Inflammatory macrophage treated with lipopolysaccharide for 1 hour (primary cell): ENCODE results near the gene RNF186.
"Not testable (repeated sequence)": the region's sequence is repeated elsewhere in the genome, so short reads cannot be mapped to it uniquely, and the experiment has no call there.

Experiments
- DNase-seq, 2 donors: peaks; one replicate each; pipeline ENCODE4 v3.0.0-alpha.2; 2020 to 2022

Gene RNF186, protein sequence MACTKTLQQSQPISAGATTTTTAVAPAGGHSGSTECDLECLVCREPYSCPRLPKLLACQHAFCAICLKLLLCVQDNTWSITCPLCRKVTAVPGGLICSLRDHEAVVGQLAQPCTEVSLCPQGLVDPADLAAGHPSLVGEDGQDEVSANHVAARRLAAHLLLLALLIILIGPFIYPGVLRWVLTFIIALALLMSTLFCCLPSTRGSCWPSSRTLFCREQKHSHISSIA

DNA sequence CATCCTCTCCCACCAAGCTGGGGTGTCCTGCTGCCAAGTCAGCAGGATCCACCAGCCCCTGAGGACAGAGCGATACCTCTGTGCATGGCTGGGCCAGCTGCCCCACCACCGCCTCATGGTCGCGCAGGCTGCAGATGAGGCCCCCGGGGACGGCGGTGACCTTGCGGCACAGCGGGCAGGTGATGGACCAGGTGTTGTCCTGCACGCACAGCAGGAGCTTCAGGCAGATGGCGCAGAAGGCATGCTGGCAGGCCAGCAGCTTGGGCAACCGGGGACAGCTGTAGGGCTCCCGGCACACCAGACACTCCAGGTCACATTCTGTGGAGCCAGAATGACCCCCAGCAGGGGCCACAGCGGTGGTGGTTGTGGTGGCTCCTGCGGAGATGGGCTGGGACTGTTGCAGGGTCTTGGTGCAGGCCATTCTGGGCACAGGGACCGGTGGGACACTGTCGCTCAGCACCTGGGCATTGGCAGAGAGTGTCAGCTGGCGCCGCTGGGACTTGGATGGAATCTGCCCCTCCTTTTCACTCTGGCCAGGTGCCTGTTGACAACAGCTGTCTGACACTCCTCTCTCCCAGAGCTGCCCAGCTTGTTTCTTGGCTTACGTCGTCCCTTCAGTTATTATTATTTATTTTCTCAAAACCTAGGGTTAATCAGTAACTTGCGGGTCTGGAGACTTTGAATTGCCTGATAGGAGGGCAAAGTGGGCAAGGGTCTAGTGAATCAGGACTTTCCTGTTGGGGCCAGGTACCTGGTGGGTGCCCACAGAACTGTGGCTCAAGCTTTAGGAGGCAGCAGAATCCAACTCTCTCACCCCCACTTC lies at the start of gene RNF186:
Gene RNF186 (minus strand): TSS at position 603 of the 823 bp plus-strand sequence. CDS start 182 bp downstream, at position 421.
- no peak for DNase-seq

DNA sequence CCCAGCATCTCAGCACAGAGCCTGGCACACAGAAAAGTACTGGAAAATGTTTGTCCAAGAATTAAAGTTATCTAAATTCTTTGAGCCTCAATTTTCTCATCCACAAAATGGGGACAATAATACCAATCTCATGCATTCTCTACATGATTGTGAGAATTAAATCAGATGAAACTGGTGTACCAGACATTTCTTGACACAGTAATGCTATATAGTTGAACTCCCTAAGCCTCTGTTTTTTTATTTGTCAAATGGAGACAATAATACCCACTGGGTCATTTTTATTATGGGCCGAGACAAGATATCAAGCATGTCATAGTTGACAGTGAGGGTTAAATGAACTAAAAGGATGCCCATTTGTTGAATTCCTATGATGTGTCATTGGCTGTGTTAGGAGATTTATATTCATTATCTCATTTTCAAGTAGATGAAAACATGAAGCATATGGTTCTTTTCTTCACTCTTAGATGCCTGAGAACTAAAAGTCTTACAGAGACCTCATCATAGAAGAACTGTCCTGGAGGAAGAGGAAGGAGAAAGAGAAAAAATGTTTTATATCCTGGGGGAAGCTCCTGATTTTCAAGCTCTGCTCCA lies 49.6 kb upstream of the RNF186 start:
- DNase-seq = no peak

DNA sequence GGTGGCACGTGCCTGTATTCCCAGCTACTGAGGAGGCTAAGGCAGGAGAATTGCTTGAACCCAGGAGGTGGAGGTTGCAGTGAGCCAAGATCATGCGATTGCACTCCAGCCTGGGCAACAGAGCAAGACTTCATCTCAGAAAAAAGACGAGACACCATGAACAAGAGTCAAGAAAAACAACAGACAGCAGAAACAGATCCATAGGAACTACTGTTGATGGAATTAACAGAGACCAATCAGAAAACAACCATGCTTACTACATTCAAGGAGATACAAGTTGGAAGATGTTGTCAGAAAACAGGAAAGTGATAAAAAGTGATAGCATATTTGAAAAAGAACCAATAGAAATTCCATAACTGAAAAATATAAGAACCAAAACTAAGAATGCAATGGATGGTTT lies 47.9 kb upstream of the RNF186 start:
- DNase-seq = no peak

DNA sequence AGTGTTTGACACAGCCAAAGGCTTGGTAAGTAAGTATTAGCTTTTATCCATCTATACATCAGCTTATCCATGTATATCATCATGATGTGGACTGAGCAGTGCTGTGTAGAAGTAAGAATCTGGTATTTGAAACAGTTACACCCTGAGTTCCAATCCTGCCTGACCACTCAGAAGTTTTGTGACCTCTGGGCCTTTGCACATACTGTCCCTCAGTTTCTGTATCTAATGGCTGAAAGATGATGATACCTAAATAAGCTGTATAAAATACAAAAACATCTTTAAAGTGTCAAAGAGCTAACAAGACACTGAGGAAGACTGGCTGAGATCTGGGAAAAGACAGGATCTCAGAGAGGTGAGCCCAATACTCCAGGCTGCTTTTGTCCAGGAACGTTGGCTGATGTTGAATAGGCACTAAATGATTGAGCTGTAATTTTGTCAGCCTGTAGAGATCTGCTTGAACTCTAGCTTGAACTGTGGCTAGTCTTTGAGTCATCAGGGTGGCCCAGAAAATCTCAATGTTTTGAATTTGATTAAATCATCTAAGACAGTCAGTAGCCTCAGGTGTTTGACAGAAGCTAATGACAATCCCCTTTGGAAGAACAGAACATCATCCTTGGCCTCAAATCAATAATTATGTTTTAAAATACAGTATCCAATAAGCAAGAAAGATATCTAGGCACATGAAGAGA lies 46.9 kb upstream of the RNF186 start:
- no peak for DNase-seq

DNA sequence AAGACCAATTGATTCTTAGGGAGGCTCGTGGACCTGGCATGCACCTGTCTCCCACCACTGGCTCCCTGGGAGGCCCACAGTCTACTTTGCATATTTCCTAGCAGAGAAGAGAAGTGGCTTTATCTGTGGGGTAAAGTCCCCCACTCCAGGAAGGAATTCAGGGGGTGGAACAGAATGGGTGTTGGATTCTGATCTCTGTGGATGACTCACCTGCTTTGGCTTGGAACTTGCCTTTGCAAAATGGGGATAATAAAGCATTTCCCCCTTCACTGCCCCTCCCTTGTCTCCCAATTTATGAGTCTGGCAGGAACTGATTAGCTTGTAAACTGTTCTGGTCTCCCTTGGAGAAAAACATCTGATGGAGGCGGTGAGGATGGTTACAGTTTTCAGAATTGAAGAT lies 46.0 kb upstream of the RNF186 start:
- DNase-seq = no peak

DNA sequence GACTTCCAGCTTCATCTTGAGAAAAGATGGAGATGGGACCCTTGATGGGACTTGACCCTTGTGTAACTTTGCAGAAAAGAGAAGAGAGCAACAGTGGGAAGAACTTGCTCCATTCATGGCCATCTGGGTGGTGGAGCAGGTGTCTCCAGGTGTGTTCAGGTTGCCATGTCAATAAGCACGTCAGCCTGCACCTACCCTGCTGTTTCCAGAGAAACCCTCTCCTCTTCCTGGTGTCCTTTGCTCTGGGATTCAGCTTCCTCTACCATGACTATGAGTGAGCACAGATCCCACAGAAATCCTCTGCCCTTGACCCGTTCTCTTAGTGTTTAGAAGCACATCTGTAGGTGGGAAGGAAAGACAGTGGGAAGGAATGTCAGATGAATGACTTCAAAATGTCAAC lies 45.3 kb upstream of the RNF186 start:
- no peak for DNase-seq

DNA sequence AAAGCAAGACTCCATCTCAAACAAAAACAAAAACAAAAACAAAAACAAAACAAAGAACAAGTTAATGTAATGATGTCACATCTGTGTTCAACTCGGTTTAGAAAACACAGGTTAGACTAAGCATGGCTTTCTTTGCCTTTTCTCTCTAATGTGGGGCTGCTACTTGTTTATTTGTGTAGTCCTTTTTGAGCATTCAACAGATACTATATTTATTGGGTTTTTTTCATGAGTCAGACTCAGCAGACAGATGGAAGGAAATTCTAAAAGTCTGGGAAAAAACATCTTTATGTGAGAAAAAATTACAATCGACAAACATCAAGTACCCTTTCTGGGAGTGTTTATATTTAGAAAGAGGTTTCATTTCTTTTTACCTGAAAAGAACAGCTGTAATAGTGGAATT lies 44.8 kb upstream of the RNF186 start:
- DNase-seq = no peak

DNA sequence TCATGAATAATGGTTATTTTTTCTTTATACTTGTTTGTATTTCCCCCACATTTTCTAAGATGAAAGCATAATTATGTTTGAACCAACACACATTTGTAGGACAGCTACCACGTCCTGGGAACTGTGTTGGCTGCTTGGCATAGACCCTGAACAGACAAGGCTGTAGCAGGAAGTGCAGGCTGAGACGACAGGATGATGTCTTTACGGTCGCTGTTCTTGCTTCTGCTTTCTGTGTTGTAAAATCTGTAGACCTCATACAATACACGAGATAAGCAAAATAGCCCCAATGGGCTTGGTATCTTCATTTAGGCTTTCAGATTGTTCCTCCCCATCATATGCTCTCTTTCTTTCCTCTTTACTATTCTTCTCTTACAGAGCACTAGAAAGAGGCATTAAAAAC lies 43.8 kb upstream of the RNF186 start:
- no peak for DNase-seq

DNA sequence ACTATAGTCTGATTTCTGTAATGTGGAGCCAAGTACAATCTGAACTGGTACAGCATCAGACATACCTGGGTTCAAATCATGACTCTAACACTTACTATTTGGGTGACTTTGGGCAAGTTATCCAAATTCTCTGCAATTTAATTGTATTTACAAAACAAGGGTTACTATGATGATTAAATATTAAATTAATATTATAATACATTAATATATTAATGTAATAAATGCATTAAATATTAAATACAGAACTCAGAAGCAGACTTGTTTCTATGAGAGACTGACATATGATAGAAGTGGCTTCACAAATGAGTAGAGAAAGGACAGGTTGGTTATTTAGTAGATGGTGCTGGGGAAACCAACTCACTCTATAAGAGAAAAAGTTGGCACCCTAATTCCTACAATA lies 39.8 kb upstream of the RNF186 start:
- DNase-seq = no peak

DNA sequence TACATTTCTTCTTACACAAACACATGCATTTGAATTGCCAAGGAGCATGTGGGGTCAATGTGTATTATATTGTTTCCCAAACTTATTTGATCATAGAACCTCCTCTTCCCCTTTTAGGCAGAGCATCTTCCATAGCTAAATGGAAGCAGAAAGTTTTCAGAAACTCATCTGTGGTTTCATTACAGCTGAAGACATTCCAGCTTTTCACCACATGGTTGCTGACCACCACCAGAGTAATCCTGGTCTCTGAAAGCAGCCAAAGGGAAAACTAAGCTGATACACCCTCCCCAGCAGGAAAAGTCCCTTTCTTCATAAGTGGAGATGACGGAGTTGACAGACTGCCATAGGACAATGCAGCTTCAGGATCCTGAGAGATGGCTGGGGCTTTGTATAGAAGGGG lies 37.0 kb upstream of the RNF186 start:
- DNase-seq = no peak

DNA sequence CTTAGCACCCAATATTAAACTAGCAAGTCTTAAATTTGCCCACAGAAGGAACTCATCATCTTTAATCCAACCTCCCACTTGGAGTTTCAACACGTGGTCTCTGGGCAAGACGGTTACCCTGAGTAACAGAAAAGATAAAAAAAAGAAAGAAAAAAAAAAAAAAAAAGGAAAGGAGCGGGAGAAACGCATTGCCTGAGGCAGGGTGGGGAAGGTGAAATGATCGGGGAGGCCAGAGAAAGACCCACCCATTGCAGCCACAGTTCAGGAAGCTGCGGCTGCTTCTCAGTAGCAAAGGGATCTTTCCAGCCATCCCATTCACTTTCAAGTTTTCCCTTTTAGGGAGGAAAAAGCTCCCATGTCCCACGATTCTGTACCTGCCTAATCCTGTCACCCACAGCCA lies 35.1 kb upstream of the RNF186 start:
- DNase-seq = no peak

DNA sequence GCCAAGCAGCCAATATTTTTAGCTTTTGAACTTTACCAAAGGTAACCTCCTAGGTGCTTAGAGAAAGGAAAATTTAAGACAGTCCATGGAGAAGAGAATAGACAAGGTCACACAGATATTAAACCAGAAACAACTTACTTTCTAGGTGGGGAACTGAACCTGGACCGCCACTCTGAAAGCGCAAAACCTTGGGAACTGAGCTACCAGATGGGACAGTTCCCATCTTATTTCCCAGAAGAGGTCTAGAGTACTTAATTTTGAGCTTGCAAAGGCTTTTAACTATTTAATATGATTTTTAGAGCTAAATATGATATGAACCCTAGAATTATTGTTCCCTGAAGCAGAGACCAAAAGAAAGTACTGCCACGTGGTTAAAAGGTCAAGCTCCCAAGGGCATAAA lies 34.2 kb upstream of the RNF186 start:
- DNase-seq = not testable (repeated sequence)

DNA sequence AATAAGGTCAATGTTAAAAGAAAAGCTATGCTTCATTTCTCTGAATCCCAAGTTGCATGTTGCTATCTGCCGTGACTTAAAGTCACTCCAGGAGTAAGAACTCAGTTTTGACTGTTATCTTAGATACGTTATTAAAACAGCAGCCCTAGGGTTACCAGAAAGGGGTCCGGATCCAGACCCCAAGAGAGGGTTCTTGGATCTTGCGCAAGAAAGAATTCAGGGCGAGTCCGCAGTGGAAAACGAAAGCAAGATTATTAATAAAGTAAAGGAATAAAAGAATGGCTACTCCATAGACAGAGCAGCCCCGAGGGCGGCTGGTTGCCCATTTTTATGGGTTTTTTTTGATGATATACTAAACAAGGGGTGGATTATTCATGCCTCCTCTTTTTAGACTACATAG lies 32.3 kb upstream of the RNF186 start:
- not testable (repeated sequence) for DNase-seq

DNA sequence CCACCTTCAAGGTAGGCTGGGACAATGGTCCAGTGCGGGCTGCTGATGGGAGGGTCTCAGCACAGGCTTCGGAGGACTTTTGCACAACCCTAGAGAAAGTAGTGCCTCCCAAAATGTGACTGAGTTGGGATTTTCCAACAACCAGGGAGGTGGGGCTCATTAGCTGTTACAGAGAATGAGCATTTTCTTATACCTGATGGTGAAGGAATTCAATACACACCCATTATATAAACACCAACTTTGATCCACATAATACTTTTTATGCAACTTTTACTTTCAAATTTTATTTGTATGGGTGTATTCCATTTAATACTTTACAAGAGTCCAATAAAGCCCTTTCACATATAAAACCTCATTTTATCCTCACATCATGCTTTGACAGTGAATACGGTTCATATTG lies 31.3 kb upstream of the RNF186 start:
- no peak for DNase-seq

DNA sequence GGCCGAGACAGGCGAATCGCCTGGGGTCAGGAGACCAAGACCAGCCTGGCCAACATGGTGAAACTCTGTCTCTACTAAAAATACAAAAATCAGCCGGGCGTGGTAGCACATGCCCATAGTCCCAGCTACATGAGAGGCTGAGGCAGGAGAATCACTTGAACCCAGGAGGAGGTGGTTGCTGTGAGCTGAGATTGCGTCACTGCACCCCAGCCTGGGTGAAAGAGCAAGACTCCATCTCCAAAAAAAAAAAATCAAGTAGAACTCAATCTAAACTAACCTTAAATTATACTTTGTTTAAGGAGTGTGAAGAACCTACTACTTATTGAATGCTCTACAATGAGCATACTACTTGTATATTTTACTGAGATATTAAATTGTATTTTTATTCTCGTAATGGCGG lies 30.5 kb upstream of the RNF186 start:
- DNase-seq = no peak

DNA sequence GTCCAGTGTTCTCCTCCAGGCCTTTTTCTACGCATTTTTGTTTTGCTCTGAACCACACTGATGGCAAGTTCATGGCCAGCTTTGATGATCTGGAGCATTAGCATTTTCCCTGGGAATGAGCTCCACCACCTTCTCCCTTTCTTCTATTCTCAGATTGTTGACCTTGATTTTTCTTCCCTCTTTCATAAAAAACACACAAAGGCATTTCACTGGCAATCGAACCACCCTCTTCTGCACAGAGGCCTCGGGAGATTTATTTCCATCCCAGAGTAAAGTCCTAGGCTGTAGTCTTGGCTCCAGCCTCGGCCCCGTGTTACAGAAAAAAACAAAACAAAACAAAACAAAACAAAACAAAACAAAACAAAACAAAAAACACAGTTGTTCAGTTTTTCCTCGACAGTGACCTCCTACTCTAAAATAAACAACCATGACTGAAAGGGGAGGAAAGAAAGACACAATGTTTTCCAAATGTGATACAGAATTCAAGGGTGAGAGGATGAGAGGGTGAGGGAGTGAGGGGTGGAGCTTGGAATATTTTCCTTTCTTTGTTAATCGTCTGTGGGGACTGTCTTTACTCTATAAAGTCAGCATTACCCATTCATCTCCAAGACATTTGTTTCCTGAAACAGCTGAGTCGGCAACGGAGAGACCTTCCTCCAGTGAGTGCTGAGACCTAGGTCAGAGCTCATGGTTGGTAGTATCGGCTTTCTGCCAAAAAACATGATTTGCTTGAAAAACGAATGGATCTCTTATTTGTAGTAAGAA lies 29.8 kb upstream of the RNF186 start:
- no peak for DNase-seq

DNA sequence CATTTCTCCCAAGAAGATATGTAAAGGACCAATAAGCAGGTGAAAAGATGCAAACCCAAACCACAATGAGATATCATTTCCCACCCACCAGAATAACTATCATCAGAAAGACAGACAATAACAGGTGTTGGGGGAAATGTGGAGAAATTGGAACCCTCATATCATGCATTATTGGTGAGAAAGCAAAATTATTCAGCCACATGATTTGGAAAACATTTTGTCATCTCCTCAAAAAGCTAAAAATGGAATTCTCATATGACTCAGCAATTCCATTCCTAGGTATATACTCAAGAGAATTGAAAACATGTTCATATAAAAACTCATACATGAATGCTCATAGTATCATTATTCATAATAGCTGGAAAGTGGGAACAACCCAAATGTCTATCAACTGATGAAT lies 25.1 kb upstream of the RNF186 start:
- no peak for DNase-seq

DNA sequence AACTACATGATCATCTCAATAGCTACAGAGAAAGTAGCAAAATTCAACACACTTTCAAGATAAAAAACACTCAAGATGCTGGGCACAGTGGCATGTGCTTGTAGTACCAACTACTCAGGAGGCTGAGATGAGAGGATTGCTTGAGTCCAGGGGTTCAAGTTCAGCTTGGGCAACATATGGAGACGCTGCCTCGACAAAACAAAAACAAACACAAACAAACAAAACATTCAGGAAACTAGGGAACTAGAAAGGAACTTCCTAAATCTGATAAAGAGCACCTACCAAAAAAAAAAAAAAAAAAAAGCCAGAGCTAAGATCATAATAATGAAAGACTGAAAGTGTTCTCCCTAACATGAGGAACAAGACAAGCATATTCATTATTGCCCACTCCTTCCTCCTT lies 22.8 kb upstream of the RNF186 start:
- DNase-seq = peak; percentile 3 to 13

DNA sequence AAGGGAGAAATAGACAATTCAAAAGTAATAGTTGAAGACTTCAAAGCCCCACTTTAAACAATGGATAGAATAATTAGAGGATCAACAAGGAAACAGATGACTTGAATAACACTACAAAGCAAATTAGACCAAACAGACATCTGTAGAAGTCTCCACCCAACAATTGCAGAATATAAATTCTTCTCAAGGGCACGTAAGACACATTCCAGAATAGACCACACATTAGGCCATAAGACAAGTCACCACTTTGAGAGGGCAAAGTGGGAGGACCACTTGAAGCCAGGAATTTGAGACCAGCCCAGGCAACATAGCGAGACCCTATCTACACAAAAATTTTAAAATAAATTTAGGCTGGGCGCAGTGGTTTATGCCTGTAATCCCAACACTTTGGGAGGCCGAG lies 20.5 kb upstream of the RNF186 start:
- DNase-seq = no peak

DNA sequence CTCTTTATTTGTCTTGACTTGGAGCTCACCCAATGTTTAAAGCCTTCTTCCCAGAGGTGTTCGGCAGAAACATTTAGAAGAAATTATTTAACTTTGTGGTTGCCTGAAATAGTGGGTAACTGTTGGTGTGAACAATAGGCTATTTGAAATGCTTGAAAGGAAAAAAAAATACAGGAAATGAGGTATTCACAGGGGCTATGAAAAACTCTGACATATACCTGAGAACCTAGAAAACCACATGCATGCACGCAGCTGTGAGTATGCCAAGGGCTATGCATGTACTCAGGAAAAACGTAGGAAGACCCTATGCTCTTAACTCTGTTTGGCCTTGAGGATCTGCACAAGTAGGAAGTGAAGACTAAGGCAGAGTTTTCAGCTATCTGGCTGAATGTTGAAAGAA lies 16.4 kb upstream of the RNF186 start:
- no peak for DNase-seq

DNA sequence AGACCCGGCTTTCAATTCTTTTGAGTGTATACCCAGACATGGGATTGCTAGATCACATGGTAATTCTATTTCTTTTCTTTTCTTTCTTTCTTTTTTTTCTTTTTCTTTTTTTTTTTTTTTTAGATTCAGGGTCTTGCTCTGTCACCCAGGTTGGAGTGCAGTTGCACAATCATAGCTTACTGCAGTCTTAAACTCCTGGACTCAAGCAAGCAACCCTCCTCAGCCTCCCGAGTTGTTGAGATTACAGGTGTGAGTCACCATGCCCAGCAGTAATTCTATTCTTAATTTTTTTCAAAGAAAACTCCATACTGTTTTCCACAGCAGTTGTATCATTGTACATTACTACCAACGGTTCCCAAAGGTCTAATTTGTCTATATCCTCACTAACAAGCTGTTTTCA lies 13.5 kb upstream of the RNF186 start:
- DNase-seq = no peak

DNA sequence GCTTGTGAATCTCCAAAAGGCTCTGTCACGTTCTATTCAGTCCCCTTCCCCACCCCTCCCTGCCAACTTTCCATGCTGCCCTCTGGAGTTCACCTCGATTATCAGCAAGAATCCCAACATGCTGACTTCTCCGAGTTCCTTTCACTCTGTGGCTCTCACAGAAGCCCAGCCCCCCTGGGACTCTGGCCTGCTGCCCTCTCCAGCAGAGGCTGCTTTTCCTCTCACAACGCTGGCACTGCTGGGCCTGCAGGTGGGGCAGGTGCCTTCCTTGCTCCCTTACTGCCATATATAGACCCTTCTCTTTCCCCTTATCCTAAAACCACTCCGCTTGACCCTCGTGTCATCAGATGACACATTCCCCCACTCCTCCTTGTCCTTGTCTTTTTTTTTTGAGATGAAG lies 10.2 kb upstream of the RNF186 start:
- no peak for DNase-seq

DNA sequence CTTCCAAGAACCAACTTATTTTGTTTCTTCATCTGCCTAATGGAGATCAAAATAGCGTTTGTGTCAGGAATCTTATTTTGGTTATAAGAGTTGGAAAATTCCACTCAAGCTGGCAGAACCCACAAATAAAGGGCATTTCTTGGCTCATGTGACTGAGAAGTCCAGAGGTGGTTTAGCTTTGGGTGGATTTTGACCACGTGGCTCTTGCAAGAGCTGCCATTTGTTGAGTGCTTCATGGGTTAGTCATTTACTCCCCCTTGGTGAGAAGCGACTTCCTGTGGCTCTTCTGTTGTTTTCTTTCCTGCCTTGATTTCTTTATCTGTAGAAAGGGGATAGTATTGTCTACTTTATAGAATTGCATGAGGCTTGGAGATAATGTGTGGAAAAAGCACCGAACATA lies 9.5 kb upstream of the RNF186 start:
- DNase-seq = no peak
